ENCODE measurements around the gene ADORA2B.
"Not testable (repeated sequence)": the region's sequence is repeated elsewhere in the genome, so short reads cannot be mapped to it uniquely, and the experiment has no call there.

The ADORA2B gene

DNA sequence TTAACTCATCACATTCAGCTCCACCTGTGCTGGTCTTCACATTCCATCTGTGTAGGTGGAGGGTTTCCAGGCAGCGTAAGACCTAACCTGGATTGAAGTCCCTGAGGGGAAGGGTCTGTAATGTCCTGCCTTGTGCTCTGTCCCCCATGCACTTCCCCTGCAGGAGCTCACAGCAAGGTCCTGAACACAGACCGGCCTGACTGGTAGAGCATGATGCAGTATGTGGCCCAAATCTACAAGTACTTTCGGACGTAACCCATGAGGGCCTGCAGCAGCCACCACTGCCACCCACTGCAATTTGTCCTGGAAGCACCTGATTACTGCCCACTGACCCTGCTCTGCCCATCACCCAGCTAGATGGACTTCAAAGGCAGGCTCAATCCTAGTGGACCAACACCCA lies 36.6 kb upstream of the ADORA2B start:
- no peak for DNase-seq (ENCODE audit: low read depth)
- in situ Hi-C loops (cut with HindIII; ENCODE audit: low sequenced_read_pairs), result no loop called here
- TF ChIP-seq, protein P1, sequence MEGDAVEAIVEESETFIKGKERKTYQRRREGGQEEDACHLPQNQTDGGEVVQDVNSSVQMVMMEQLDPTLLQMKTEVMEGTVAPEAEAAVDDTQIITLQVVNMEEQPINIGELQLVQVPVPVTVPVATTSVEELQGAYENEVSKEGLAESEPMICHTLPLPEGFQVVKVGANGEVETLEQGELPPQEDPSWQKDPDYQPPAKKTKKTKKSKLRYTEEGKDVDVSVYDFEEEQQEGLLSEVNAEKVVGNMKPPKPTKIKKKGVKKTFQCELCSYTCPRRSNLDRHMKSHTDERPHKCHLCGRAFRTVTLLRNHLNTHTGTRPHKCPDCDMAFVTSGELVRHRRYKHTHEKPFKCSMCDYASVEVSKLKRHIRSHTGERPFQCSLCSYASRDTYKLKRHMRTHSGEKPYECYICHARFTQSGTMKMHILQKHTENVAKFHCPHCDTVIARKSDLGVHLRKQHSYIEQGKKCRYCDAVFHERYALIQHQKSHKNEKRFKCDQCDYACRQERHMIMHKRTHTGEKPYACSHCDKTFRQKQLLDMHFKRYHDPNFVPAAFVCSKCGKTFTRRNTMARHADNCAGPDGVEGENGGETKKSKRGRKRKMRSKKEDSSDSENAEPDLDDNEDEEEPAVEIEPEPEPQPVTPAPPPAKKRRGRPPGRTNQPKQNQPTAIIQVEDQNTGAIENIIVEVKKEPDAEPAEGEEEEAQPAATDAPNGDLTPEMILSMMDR (IDR thresholded peaks at IDR 0.05; ENCODE audit: low read depth, low read length, missing control alignments), result no peak
- no peak overlapping the region for H3K4me3 ChIP-seq (ENCODE audit: low read depth, low read length)

DNA sequence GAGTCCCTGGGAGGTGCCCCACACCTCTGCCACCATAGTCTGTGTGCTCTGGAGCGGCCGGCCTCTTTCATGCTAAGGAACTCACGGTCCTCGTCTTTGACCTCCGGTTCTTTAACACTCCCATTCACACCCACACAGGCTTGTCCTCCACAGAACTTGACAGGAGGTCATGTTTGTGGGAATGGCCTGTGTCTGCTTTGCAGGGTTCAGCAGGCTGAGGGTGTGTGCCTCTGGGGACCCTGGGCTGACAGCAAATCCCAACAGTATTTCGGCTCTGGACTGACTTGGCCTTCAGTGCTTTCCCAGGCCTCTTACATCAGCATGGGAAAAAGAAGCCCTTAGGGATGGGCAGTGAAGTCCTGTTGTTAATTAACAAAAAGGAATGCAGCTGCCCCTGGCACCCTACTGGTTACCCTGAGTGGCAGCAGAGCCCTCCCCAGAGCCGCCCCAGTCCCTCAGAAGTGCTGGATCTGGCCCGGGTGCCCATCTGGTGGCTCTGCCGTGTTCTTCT lies 35.4 kb upstream of the ADORA2B start:
- H3K4me3 ChIP-seq (ENCODE audit: low read depth, low read length), result no peak overlapping the region
- no peak for DNase-seq (ENCODE audit: low read depth)
- in situ Hi-C loops (cut with HindIII; ENCODE audit: low sequenced_read_pairs), result no loop called here
- TF ChIP-seq, protein P1 (IDR thresholded peaks at IDR 0.05; ENCODE audit: low read depth, low read length, missing control alignments), result no peak

DNA sequence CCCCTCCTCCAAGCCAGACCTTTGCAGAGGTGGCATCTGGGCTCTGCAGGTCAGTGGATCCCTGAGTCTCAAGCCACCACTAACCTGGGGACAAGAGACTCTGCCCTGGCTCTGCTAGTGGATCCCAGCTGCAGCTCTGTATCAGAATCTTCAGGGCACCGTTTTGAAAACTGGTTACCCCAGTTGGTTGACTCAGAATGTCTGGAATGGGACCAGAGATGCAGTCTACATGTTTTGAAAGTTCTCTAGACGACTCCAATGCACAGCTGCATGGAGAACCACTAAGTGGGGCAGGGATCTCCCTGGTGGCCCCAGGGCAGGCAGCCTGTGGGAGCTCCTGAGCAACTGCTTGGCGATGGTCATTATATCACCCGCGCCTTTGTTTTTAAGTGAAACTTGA lies 34.1 kb upstream of the ADORA2B start:
- TF ChIP-seq, protein P1 (IDR thresholded peaks at IDR 0.05; ENCODE audit: low read depth, low read length, missing control alignments), result no peak
- no peak for DNase-seq (ENCODE audit: low read depth)
- in situ Hi-C loops (cut with HindIII; ENCODE audit: low sequenced_read_pairs), result no loop called here
- no peak overlapping the region for H3K4me3 ChIP-seq (ENCODE audit: low read depth, low read length)

DNA sequence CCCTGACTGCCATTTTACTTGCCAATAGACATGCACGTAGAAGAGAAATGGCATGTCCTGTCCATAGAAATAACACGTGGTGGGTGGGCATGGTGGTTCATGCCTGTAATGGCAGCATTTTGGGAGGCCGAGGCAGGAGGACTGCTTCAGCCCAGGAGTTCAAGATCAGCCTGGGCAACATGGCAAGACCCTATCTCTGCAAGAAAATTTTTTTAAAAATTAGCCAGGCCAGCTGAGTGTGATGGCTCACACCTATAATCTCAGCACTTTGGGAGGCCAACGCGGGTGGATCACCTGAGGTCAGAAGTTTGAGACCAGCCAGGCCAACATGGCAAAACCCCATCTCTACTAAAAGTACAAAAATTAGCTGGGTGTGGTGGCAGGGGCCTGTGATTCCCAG lies 33.2 kb upstream of the ADORA2B start:
- DNase-seq (ENCODE audit: low read depth); H3K4me3 ChIP-seq (ENCODE audit: low read depth, low read length); in situ Hi-C loops (cut with HindIII; ENCODE audit: low sequenced_read_pairs): not testable (repeated sequence)

DNA sequence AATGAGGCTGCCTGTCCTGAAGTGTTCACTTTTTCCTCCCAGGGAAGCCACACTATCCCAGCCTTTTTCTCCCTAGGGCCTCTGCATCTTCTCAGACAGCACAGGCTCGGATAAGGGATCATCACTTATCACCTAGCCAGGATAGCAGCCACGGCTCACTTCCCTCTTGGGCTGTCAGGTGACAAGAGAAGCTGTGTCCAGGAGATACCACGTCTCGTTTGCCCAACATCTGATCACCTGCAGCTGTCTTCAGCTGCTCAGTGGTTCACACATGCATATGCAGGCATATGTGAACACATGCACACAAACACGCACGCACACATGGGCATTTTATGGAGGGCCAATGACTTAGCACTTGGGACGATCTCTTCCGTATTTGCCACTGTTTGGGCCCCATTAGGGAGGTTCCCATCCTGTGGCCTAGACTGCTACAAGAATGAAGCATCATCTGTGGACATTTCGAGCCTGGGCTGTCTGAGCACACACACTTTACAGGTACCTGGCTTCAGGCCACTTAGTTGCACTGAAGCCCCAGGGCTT lies 32.4 kb upstream of the ADORA2B start:
- H3K4me3 ChIP-seq (ENCODE audit: low read depth, low read length), result no peak overlapping the region
- in situ Hi-C loops (cut with HindIII; ENCODE audit: low sequenced_read_pairs), result no loop called here
- no peak for DNase-seq (ENCODE audit: low read depth)
- TF ChIP-seq, protein P1 (IDR thresholded peaks at IDR 0.05; ENCODE audit: low read depth, low read length, missing control alignments), result no peak

DNA sequence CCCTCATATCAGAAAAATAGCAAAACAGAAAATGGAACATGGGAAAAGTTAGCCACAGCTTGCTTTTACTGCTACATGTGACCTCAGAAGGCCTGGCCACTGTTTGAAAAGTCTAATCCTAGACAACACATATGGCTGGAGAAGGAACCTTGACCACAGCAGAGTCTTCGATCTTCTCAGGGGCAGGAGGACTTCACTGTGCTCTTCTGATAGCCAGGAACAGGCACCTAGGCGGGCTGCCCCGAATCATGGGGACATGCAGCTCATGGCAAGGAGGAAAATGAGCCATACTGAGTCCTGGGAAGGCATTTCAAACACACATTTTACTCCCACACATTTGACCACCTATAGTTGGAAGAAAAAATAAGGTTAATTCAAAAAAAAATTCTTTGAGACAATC lies 31.1 kb upstream of the ADORA2B start:
- DNase-seq (ENCODE audit: low read depth), result no peak
- H3K4me3 ChIP-seq (ENCODE audit: low read depth, low read length), result no peak overlapping the region
- TF ChIP-seq, protein P1 (IDR thresholded peaks at IDR 0.05; ENCODE audit: low read depth, low read length, missing control alignments), result no peak
- in situ Hi-C loops (cut with HindIII; ENCODE audit: low sequenced_read_pairs), result no loop called here

DNA sequence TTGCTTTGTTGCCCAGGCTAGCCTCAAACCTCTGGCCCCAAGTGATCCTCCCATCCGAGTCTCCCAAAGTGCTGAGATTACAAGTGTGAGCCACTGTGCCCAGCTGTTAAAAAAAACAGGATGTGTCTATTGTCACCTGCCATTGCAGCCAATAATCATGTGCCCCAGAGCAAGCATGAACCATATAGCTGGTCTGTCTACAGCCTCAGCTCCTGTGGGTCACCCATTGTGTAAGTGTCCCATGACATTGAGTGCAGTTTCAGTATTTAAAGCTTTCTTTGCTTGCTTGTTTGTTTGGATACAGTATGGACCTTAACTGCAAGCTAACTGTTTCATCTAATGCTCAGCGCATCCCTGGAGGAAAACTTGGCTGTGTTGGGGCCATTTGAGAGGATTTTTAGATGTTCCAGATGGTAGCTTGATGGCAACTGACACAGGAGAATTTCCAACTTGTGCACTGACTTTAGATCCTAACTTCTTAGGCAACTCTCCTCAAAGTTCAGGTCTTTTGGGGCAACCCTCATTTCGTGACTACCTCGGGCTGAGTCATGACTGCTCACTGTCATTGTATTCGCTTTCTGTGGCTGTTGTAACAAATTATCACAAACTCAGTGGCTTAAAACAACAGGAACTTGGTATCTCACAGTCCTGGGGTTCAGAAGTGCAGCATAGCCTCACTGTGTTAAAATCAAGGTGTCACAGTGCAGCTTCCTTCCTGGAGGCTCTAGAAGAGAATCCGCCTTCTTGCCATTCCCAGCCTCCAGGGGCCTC lies 30.3 kb upstream of the ADORA2B start:
- TF ChIP-seq, protein P1 (IDR thresholded peaks at IDR 0.05; ENCODE audit: low read depth, low read length, missing control alignments), result no peak
- in situ Hi-C loops (cut with HindIII; ENCODE audit: low sequenced_read_pairs), result no loop called here
- no peak for DNase-seq (ENCODE audit: low read depth)
- H3K4me3 ChIP-seq (ENCODE audit: low read depth, low read length), result no peak overlapping the region

Data from astrocyte of the cerebellum (primary cell).